ENCODE measurements around the gene MYO15B. TPM values are rescaled to one million over a fixed set of nuclear protein-coding genes. Genes with fewer than 3 reads are reported as not detected.

Gene MYO15B
- total and polyA plus RNA-seq, 2 of the 4 experiments (the other 2 are of a cell fraction), result 0.18 to 0.65 TPM

DNA sequence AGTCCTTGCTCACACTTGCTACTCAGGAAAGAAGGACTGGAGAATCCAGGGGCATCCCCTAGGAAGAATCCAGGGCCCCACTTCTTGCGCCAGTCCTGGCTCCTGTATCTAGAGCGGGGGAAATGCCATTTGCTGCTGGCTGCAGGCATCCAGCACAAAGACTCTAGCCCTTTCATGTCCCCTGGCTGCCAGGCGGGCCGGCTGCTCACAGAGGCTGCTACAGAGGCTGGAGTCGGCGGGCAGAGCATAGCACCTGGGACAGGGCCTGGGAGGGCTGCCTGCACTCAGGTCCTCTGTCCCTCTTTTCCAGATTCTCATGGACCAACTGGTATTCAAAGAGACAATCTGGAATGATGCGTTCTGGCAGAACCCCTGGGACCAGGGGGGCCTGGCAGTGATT, 59.5 kb downstream of the MYO15B start:
- no peak overlapping the region for H3K9ac ChIP-seq (ENCODE audit: low read depth, low read length)
- TF ChIP-seq CEBPB (IDR thresholded peaks at IDR 0.05; ENCODE audit: low read depth, low read length), result no peak
- TF ChIP-seq, protein P1, sequence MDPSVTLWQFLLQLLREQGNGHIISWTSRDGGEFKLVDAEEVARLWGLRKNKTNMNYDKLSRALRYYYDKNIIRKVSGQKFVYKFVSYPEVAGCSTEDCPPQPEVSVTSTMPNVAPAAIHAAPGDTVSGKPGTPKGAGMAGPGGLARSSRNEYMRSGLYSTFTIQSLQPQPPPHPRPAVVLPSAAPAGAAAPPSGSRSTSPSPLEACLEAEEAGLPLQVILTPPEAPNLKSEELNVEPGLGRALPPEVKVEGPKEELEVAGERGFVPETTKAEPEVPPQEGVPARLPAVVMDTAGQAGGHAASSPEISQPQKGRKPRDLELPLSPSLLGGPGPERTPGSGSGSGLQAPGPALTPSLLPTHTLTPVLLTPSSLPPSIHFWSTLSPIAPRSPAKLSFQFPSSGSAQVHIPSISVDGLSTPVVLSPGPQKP (IDR thresholded peaks at IDR 0.05; ENCODE audit: borderline replicate concordance, low read depth, low read length), result no peak
- no peak for TF ChIP-seq RFX5 (IDR thresholded peaks at IDR 0.05; ENCODE audit: low read depth, low read length)
- TF ChIP-seq MXI1 (IDR thresholded peaks at IDR 0.05; ENCODE audit: borderline replicate concordance, low read depth, low read length), result no peak
- TF ChIP-seq RCOR1 (IDR thresholded peaks at IDR 0.05; ENCODE audit: insufficient replicate concordance, low read length), result no peak
- TF ChIP-seq MAZ (IDR thresholded peaks at IDR 0.05; ENCODE audit: borderline replicate concordance, low read depth, low read length), result no peak
- TF ChIP-seq NFE2L2 (IDR thresholded peaks at IDR 0.05; ENCODE audit: low read depth, low read length), result no peak
- no peak for TF ChIP-seq FOS (IDR thresholded peaks at IDR 0.05; ENCODE audit: low read depth, low read length)
- no peak for TF ChIP-seq RAD21 (IDR thresholded peaks at IDR 0.05; ENCODE audit: low read length)
- no peak for TF ChIP-seq BHLHE40 (IDR thresholded peaks at IDR 0.05; ENCODE audit: low read depth, low read length)
- TF ChIP-seq, protein P2, sequence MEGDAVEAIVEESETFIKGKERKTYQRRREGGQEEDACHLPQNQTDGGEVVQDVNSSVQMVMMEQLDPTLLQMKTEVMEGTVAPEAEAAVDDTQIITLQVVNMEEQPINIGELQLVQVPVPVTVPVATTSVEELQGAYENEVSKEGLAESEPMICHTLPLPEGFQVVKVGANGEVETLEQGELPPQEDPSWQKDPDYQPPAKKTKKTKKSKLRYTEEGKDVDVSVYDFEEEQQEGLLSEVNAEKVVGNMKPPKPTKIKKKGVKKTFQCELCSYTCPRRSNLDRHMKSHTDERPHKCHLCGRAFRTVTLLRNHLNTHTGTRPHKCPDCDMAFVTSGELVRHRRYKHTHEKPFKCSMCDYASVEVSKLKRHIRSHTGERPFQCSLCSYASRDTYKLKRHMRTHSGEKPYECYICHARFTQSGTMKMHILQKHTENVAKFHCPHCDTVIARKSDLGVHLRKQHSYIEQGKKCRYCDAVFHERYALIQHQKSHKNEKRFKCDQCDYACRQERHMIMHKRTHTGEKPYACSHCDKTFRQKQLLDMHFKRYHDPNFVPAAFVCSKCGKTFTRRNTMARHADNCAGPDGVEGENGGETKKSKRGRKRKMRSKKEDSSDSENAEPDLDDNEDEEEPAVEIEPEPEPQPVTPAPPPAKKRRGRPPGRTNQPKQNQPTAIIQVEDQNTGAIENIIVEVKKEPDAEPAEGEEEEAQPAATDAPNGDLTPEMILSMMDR (conservative IDR thresholded peaks at IDR 0.05; ENCODE audit: low read depth, low read length), result no peak
- TF ChIP-seq SMC3 (IDR thresholded peaks at IDR 0.05; ENCODE audit: low read depth, low read length), result no peak
- no peak for TF ChIP-seq CHD1 (IDR thresholded peaks at IDR 0.05; ENCODE audit: low read depth, low read length)
- no peak overlapping the region for H3K23ac ChIP-seq (ENCODE audit: low read depth, low read length)
- BruUV-seq (replicated peaks), result no TSS peak
- no peak overlapping the region for H2BK5ac ChIP-seq (ENCODE audit: low read depth, low read length, poor library complexity, severe bottlenecking)
- H2BK15ac ChIP-seq (ENCODE audit: low read depth, low read length), result no peak overlapping the region
- intact Hi-C loops (cut with micrococcal nuclease) (no loop called here), in situ Hi-C loops (cut with MboI; ENCODE audit: low sequenced_read_pairs) (no loop called here), dilution Hi-C loops (cut with HindIII; ENCODE audit: low sequenced_read_pairs, unreplicated experiment) (no loop called here)
- no peak overlapping the region for H4K8ac ChIP-seq (ENCODE audit: low read depth in 2 of 2, low read length in 2 of 2)
- CTCF ChIA-PET, result interaction anchor here (0.9 kb wide), 1 partner anchor 100 kb away, joined by 3 read pairs; no protein-coding TSS in a partner anchor
- no peak overlapping the region for H4K5ac ChIP-seq (ENCODE audit: low read depth, low read length)
- no peak overlapping the region for H2AK9ac ChIP-seq (replicated peaks; ENCODE audit: low read depth, low read length, poor library complexity)
- no peaks in the 10 kb centered on the region for H3K9me1 ChIP-seq (ENCODE audit: insufficient read depth, low read length)
- DNase-seq (no peak), ATAC-seq (ENCODE audit: low read depth) (no peak)
- H2AK5ac ChIP-seq (ENCODE audit: low read depth, low read length), result no peak overlapping the region
- no peaks in the 10 kb centered on the region for H3K4me1 ChIP-seq (ENCODE audit: control insufficient read depth, insufficient read depth, low read length)
- no peak overlapping the region for H3K4me3 ChIP-seq (ENCODE audit: insufficient read depth, low read depth, low read length)
- H3K36me3 ChIP-seq (ENCODE audit: control insufficient read depth, insufficient read depth, low read length), result peaks cover 27% of the 10 kb centered on the region
- H3K14ac ChIP-seq (replicated peaks; ENCODE audit: low read depth, low read length), result no peak overlapping the region
- no peak overlapping the region for H2AFZ ChIP-seq (replicated peaks; ENCODE audit: low read length, poor library complexity)
- no peaks in the 10 kb centered on the region for H3K9me3 ChIP-seq (ENCODE audit: control insufficient read depth, insufficient read depth, low read length)
- no peaks in the 10 kb centered on the region; a peak in 1 of 4 replicates for H3K79me1 ChIP-seq (ENCODE audit: low read depth in 1 of 2, low read length in 2 of 2)
- no peak overlapping the region for H3K56ac ChIP-seq (ENCODE audit: extremely low read depth, insufficient read depth, low read length)
- H3K4ac ChIP-seq (ENCODE audit: low read depth, low read length), result no peak overlapping the region
- H4K91ac ChIP-seq (ENCODE audit: insufficient read depth, low read depth, low read length), result no peak overlapping the region
- no peak overlapping the region for H2BK20ac ChIP-seq (ENCODE audit: low read depth, low read length)
- WGBS, 2 experiments (ENCODE audit: extremely low coverage in 2 of 2, insufficient read length in 1 of 2), result 94% methylated on average over 3 of the region's 7 CpGs; no CpG with 5 or more reads in 1 of the 2 experiments
- H2BK120ac ChIP-seq (ENCODE audit: low read depth, low read length), result no peak overlapping the region
- no peak overlapping the region for H3K18ac ChIP-seq (ENCODE audit: low read depth, low read length)
- H3K27ac ChIP-seq (ENCODE audit: insufficient read depth, low read length), result no peak overlapping the region
- H4K20me1 ChIP-seq (ENCODE audit: insufficient read depth, low read length), result no peaks in the 10 kb centered on the region
- no peaks in the 10 kb centered on the region for H3K27me3 ChIP-seq (ENCODE audit: control insufficient read depth, insufficient read depth, low read length)
- POLR2A ChIA-PET (ENCODE audit: unreplicated experiment), result no interaction called here
- H3K4me2 ChIP-seq (ENCODE audit: low read depth, low read length), result no peak overlapping the region

Measured in IMR-90 (cell line).